ENCODE measurements around the gene PRDX3.
"Not testable (repeated sequence)": the region's sequence is repeated elsewhere in the genome, so short reads cannot be mapped to it uniquely, and the experiment has no call there.

Gene PRDX3

DNA sequence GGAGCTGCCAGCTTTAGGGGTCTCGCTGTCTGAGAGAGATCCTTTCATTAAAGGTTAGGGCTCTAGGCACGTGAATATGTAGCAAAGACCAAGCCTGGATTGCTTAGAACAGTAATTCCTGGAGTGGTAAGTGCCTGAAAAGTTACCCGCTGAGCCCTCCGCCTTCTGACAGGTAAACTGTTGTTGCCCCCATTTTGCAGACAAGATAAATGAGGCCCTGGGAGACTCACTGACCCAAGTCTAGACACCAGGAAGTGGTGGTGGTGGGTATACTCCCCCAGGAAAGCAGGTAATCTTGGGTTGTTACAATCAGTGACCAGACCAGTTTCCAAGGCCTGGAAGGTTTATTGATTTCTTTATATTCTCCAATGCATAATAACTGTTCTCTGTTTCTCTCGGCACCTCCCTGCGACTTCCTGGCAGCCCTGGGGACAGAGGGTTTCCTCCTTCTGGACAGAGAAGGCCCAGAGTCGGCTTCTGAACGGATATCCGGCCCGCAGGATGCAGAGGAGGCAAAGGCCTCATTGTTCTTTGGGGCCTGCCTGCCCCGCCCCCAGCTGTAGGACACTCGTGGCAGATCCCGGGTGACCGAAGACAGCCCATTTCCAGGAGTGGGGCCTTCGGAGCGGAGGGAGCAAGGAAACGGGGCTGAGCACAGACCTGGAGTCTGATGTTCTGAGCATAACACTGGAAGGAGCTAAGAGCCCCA, 27.4 kb upstream of the PRDX3 start:
- DNase-seq: peak; percentile 45

DNA sequence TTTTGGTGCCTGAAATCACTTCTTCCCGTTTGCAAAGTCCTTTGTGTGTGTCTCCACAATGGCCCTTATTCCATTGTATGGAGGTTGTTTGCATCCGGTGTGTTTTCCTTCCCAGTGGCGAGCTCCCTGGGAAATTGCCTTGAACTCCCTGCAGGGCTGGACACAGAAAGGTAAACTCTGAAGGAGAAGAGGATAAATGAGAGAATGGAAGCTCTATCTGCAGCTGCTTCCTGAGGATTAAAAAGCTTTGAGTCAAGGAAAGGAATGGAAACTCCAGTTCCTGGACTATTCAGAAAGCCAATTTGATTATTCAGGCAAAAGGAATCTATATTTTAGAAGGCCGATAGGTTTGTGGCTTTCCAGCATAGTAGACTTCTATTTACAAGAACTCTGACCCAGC, 24.4 kb upstream of the PRDX3 start:
- no peak for DNase-seq

- DNase-seq: no peak
Observed at GRCh38 chr10:119201233-119201632, 22.6 kb upstream of the PRDX3 start.

GRCh38 chr10:119199231-119199992, 20.8 kb upstream of the PRDX3 start:
- DNase-seq: peak; percentile 67

GRCh38 chr10:119198438-119198837, 19.8 kb upstream of the PRDX3 start:
- DNase-seq: peak; percentile 38

DNA sequence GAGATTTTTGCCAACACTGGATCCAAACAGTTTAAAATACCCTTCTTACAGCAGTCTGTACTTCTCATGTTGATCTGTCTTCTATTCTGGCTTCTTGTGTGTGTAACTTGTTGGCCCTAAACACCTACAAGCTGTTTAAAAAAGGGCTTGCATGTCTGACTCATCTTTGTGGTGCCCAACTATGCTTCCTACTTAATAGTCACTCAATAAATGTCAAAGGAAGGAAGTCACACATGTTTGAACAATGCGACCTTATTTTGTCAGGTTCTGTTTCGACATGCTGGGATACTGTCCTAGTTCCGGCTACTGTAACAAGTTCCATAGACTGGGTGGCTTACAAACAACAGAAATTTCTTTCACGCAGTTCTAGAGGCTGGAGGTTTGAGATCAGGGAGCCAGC, 19.3 kb upstream of the PRDX3 start:
- no peak for DNase-seq

DNA sequence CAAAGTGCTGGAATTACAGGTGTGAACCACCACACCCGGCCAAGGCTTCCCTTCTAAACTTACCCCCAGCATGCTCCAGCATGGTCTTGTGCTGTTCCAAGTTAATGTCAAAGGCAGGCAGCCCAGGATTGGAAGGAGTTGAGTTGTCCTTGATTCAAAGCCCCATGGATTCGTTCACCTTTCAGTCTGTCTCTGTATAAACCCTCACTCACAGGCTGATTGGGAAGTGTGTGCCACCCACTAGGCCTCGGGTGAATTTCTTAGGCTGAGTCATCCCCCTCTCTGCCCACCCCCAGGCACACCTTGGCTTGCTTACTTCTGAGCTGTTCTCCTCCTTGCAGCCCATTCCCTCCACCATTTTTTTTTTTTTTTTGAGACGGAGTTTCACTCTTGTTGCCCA, 13.3 kb upstream of the PRDX3 start:
- DNase-seq: no peak

- no peak for DNase-seq
Observed at GRCh38 chr10:119190954-119191785, 12.6 kb upstream of the PRDX3 start.

DNA sequence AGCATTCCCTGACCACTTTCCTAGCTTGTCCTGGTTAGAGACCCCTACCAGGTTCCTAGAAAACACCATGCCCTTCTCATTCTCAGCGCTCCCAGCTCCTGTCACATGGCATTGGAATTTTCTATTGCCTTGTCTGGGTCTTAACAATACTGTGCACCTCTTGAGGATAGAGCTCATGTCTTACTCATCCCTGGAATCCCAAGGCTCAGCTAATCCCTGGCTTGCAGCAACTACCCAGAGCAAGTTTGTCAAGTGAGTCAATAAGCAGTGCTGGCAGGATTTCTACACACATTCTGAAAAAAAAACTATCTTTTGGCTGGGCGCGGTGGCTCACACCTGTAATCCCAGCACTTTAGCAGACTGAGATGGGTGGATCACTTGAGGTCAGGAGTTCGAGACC, 11.7 kb upstream of the PRDX3 start:
- DNase-seq: no peak

DNA sequence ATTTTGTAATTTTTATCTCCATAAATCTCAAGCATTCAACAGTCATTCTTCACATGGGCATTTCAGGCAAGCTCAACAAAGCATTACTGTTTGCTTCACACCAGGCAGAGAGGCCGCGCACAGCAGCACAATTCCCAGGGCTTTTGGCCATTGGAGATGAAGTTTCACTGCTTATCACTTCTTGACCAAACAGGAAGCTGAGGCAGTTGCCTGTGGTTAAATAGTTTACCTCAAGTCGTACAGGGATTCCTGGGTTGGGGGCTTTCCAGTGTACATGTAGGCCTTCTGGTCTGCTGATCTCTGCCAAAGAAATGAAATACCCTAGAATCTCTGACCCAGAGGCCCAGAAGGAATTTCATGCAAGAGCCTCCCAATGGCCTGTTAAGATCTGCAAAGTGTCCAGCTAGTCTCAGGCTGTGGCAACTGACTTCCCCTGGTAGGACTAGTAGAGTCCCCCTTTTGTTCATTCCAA, 11.2 kb upstream of the PRDX3 start:
- peak; percentile 33 for DNase-seq

GRCh38 chr10:119183664-119184412, 5.2 kb upstream of the PRDX3 start:
- DNase-seq: no peak

DNA sequence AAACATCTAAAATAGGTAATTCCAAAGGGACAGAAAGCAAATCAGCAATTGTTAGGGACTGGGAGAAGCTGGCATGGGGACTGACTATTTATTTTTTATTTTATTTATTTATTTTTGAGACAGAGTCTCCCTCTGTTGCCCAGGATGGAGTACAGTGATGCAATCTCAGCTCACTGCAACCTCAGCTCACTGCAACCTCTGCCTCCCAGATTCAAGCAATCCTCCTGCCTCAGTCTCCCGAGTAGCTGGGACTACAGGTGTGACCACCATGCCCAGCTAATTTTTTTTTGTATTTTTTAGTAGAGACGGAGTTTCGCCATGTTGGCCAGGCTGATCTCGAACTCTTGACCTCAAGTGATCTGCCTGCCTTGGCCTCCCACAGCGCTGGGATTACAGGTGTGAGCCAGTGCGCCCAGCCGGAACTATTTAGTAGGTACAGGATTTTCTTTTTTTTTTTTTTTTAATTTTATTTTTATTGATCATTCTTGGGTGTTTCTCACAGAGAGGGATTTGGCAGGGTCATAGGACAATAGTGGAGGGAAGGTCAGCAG, 2.3 kb upstream of the PRDX3 start:
- not testable (repeated sequence) for DNase-seq

DNA sequence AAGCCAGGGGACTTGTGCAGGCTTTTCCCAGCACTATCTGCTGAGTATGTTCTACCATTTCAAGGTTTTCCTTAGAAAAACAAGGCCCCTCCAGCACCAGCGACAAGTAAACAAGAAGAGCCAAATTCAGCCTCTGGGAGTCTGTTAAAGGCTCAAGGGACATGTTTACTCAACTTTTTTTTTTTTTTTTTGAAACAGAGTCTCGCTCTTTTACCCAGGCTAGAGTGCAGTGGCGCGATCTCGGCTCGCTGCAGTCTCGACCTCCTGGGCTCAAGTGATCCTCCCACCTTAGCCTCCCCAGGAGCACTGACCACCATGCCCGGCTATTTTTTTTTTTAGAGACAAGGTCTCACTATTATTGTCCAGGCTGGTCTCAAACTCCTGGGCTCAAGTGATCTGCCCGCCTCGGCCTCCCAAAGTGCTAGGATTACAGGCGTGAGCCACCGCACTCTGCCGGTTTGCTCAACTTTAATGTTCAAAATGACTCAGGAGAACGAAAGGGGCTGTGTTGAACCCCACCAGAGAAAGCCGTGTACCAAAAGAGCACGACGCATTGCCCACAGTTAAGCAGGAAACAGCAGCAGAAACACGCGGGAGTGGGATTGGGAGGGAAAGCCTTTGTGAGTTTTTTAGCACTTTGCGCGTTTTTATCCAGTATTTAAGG, 772 bp downstream of the PRDX3 start:
- DNase-seq: no peak

DNA sequence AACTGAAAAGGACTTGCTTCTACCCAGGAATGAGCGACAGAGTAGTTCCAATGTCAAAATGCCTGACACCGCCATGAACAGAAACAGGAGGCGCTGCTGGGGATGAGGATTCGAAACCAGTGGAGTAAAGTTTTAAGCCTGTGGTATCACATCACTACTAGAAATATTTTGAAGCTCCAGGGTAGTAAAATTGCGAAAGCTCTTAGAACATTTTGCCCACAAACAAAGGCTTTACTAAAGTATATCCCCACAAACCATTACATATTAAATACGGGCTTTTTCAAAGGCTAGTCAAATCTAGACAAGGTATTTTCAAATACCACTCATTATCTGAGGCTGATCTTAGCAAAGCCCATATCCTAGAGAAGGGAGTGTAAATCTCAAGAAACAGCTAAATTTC, 2.4 kb downstream of the PRDX3 start:
- DNase-seq: no peak

- no peak for DNase-seq
Observed at GRCh38 chr10:119174109-119174508, 4.5 kb downstream of the PRDX3 start.

GRCh38 chr10:119167041-119167440, 11.6 kb downstream of the PRDX3 start:
- DNase-seq: no peak

DNA sequence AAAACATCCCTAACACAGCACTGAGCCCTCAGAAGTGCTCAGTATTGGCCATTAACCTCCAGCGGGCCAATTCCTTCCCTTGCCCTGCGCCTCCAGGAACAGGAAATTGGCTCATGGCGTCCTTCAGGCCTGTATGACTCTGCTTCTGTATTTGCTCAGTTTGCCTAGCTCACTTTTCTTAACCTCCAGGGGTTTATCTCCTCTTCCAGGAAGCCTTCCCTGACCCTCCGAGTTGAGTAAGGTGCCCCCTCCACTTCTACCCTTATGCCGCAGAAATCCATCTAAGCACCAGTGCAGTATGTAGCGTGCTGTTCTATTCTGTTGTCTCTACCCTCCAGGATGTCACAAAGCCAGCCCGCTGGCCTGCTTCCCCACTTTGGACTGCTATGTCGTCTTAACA, 12.0 kb downstream of the PRDX3 start:
- no peak for DNase-seq

GRCh38 chr10:119166118-119166500, 12.5 kb downstream of the PRDX3 start:
- DNase-seq: no peak

DNA sequence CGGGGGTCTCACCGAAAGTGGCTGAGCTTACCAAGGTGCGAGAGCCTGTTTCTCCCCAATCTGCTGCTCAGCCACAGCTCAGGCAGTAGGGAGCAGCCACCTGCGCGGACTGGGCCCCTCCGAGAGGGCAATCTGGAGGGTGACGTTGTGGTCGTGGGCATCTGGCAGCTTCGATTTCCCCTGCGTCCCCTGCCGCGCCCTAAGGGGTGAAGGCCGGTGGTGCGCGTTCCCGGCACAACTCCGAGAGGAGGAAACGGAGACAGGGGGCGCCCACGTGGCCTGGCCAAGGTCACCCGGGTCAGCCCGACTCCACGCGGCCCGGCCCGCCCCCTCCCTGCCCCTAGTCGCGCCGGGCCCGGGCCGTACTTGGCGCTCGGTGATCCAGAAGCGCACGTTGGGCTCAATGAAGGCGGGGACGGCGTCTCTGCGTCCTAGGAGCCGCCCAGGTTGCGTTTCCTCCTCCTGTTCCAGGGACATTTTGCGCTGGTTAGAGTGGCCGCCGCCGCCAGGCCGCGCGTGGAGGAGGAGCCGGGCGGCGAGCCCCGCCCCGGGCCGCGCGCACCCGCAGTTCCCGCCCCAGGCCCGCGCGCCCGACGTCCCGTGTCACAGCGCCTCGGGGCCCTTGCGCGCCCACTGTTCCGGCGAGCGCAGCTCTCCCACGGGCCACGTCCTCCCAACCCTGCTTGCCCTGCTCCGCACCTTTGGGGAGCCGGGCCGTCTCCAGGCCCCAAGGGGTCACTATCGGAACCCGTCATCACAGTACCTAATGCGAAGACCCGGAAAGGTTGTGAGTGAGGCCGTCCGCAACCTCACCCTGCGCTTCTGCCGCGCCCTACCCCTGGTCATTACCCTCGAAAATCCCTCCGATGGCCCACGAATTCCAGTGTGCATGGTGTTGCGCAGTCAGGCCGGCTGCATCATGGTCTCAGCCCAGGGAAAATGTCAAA, 13.2 kb downstream of the PRDX3 start, which contains the start of gene SFXN4:
Gene SFXN4 (minus strand): TSS at position 544 of the 947 bp plus-strand sequence. CDS start 67 bp downstream, at position 477.
- peak; percentile 82 for DNase-seq

GRCh38 chr10:119162452-119163092, 16.0 kb downstream of the PRDX3 start:
- DNase-seq: no peak
